Ectodermal cell (in vitro differentiated cells): ENCODE results near the gene TDRD10.

Source experiments
- H3K27ac ChIP-seq: 2 replicates; pipeline ENCODE4 v1.7.0; 2013; ENCODE audit warnings: mild to moderate bottlenecking, low read depth, low read length; ENCODE audit not compliant: insufficient read depth, poor library complexity, severe bottlenecking
- H3K27me3 ChIP-seq: 2 replicates; pipeline ENCODE4 v1.7.0; 2013; ENCODE audit warnings: mild to moderate bottlenecking, low read length; ENCODE audit not compliant: insufficient read depth, control insufficient read depth, poor library complexity, severe bottlenecking
- H3K36me3 ChIP-seq: one replicate; pipeline ENCODE4 v1.7.0; 2013; ENCODE audit warnings: low read length; ENCODE audit not compliant: control insufficient read depth, insufficient read depth
- H3K4me1 ChIP-seq: one replicate; pipeline ENCODE4 v1.7.0; 2013; ENCODE audit warnings: low read length; ENCODE audit not compliant: control insufficient read depth, insufficient read depth
- H3K4me3 ChIP-seq: 2 replicates; pipeline ENCODE4 v1.7.0; 2013; ENCODE audit warnings: low read depth, low read length, control low read depth; ENCODE audit not compliant: insufficient read depth
- H3K9me3 ChIP-seq: 2 replicates; pipeline ENCODE4 v1.7.0; 2013; ENCODE audit warnings: mild to moderate bottlenecking, low read length, moderate library complexity; ENCODE audit not compliant: control insufficient read depth
- WGBS, 2 experiments: methylation state at CpG; one replicate each; pipeline ENCODE4 v1.1.7; 2013; ENCODE audit warnings: missing lambda C conversion rate in 2 of 2; 5-methylcytosine and 5-hydroxymethylcytosine counted together

The TDRD10 gene

DNA sequence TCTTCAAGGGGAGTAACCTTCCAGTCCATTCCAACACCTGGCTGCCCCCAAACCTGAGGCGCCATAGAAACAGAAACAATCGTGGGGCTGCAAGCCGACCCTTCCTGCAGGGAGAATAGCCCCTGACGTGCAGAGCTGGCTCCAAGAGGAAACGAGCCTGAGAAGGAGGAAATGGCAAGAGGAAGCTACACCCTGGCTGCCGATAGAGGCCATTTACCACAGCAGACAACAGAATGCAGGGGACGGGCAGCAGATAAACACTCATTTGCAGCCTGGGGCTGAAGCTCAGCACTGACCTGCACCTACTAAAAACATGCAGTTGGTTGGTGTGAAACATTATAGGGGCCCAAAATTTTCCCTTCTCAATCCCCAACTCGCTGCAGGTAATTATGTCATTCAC lies 8.7 kb upstream of the TDRD10 start:
- Histone ChIP-seq H3K27me3 (peaks cover under 1% of the 10 kb centered on the region), H3K27ac (no peak overlapping the region), H3K4me1 (peaks cover 3% of the 10 kb centered on the region), H3K9me3 (no peaks in the 10 kb centered on the region), H3K36me3 (no peaks in the 10 kb centered on the region), H3K4me3 (no peak overlapping the region)
- WGBS, 2 experiments: 42 to 52% methylated on average over 7 to 8 of the region's 8 CpGs

DNA sequence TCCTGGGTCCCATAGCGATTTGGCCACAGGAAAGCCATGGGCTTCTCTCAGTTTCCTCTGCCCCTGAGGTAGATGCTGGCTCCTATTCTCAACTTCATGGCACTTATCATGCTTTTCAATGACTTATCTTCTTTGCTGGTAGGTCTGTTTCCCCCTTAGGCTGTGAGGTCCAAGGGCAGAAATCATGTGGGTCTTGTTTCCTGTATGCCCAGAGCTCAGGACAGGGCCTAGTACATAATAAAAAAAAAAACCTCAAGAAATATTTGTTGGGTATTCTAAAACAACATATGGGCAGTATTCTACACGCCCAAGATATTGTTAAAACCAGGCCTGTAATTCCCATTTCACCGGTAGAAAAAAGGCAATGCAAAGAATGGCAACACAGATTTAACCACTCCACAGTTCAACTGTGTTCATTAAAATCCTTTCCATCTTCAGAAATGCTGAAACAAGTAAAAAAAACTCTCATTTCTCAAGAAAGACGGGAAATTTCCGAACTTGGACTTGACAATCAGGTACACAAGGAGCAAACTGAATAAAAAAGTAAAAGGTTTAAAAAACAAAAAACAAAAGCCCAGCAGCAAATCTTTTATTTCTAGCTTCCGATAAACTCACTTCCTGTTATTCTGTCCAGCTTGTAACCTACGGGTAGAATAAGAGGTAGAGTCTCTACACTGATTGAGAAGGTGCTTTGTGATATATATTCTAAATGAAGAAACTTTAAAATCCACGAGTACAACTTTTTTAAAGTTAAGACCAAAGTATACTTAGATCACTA lies 6.3 kb upstream of the TDRD10 start:
- 91 to 92% methylated on average over 6 to 8 of the region's 8 CpGs for WGBS, 2 experiments
- H3K27me3 ChIP-seq: peaks cover 24% of the 10 kb centered on the region
- H3K27ac ChIP-seq: no peak overlapping the region
- no peak overlapping the region for H3K4me3 ChIP-seq
- peaks cover 3% of the 10 kb centered on the region for H3K4me1 ChIP-seq
- H3K9me3 ChIP-seq: no peaks in the 10 kb centered on the region
- no peaks in the 10 kb centered on the region for H3K36me3 ChIP-seq

DNA sequence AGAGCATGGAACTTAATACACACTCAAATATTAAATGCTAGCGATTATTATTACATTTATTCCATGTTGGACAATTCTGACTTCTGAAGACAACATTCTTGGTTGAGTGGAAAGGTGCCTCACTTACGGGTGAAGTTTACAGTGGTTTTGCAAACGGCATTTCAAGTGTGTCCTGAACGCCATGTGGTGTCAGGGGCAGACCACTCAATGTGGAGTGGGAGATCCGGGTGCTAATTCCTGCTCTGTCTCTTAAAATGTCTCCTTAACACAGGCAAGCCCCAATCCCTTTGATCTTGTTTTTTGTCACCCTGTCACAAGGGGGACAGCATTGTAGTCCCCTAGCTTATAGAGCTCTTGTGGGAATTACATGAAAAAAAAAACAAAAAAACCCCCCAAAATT lies 5.6 kb upstream of the TDRD10 start:
- peaks cover 31% of the 10 kb centered on the region for H3K27me3 ChIP-seq
- no peaks in the 10 kb centered on the region for H3K36me3 ChIP-seq
- WGBS, 2 experiments: 82 to 91% methylated on average over 4 to 5 of the region's 5 CpGs
- no peak overlapping the region for H3K4me3 ChIP-seq
- no peak overlapping the region for H3K27ac ChIP-seq
- H3K4me1 ChIP-seq: peaks cover 3% of the 10 kb centered on the region
- no peaks in the 10 kb centered on the region for H3K9me3 ChIP-seq

DNA sequence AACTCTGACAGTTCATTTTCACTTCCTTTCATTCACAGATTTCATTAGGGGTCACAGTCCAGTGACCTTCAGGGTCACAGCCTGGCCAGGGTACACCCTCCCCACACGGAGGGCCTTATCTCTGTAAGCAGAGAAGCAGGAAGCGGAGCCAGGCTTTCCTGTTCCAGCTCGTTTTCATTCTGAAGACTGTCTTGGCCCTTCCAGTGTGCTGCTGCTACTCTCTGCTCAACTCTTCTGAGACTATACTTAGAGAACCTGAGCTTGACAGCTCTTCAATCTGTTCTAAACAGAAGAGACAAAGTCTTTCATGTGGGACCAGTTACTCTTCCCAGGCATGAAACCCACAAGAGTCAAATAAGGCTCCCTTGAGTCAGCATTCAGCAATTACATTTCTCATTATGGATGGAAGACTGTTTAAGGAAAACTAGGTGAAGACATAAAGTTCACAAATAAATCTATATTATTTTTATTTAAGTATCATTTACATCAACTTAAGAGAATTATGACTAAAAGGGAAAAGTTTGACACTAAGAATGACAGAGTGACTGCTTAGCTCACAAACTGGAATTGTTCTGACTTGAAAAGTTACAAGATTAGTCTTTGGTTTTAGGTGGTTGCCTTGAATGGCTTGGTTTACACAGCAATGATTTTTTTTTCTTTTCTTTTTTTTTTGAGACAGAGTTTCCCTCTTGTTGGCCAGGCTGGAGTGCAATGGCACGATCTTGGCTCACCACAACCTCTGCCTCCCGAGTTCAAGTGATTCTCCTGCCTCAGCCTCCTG lies 4.8 kb upstream of the TDRD10 start:
- H3K36me3 ChIP-seq: no peaks in the 10 kb centered on the region
- H3K4me3 ChIP-seq: no peak overlapping the region
- H3K9me3 ChIP-seq: no peaks in the 10 kb centered on the region
- no peak overlapping the region for H3K27ac ChIP-seq
- peaks cover 3% of the 10 kb centered on the region for H3K4me1 ChIP-seq
- H3K27me3 ChIP-seq: peaks cover 39% of the 10 kb centered on the region
- WGBS, 2 experiments: 63 to 71% methylated on average over 5 of the region's 5 CpGs

DNA sequence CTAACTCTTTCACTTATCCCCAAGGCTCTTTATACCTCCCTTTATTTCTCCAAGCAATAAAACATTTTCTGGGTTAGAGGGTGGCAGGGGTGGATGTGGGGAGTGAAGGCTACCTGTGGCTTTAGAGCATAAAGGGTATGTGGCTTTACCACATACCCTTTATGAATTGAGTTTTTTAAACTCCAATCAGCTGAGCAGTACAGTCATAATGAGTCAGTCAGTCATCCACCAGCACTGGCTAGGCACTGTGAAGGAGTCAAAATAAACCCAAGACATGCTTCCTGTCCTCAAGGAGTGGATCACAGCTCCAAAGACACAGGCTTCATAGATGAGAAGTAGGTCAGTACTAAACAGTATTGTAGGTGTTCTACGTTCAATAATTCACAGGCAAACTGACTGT lies 2.6 kb upstream of the TDRD10 start:
- peaks cover 3% of the 10 kb centered on the region for H3K4me1 ChIP-seq
- peaks cover 62% of the 10 kb centered on the region for H3K27me3 ChIP-seq
- no peak overlapping the region for H3K27ac ChIP-seq
- H3K4me3 ChIP-seq: no peak overlapping the region
- no peaks in the 10 kb centered on the region for H3K9me3 ChIP-seq
- WGBS, 2 experiments: 67 to 90% methylated on average over 1 of the region's 1 CpG
- no peaks in the 10 kb centered on the region for H3K36me3 ChIP-seq

DNA sequence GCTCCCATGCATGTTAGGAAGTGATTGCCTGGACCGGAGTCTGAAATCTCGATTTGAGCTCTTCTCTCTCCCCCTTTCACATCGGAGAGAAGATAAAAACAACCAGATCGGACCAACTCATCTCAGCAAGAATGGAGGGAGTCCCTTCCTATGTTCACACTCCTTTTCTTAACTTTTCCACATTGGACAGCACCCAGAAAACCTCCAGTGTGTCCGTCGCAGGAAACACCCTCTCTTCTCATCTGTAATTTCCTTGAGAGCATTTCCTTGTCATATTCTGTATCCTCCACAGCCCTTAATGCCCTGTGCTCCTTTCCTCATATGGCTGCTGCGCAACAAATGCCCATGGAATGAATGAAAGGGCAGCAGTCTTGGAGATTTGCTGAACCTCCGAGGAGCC lies 1.5 kb upstream of the TDRD10 start:
- Histone ChIP-seq H3K4me3 (no peak overlapping the region), H3K36me3 (no peaks in the 10 kb centered on the region), H3K4me1 (peaks cover 3% of the 10 kb centered on the region), H3K27me3 (peaks cover 72% of the 10 kb centered on the region), H3K9me3 (no peaks in the 10 kb centered on the region), H3K27ac (no peak overlapping the region)
- 91% methylated on average over 8 of the region's 8 CpGs for WGBS, 2 experiments

DNA sequence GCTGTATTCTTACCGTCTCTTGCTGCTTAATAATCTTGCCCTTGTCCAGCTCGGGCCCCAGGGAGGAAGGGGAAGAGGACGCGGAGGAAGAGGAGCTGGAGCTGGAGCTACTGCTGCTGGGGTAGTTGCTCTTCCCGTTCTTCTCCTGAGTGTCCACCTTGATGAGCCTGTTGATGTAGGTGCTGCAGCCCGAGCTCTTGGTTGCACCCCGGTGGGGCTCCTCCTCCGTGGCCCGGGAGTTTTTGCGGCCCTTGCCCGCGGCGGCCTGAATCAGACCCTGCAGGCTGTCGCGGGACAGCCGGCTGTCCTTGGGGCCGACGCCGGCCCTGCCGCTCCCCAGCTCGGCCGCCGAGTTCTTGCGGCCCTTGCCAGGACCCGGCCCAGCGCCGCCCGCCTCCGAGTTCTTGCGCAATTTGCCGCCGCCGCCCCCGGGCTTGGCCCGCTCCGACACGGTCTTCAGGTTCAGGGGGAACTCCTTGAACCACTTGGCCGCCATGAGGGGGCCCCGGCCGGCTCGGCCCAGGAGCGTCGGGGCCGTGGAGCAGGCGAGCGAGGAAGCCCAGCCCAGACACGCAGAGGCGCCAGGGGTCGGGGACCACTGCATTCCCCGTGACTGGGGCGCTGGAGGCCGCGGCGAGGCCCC lies 475 bp upstream of the TDRD10 start:
- Histone ChIP-seq H3K36me3 (no peaks in the 10 kb centered on the region), H3K27me3 (peaks cover 79% of the 10 kb centered on the region), H3K27ac (no peak overlapping the region), H3K4me1 (peaks cover 3% of the 10 kb centered on the region), H3K9me3 (no peaks in the 10 kb centered on the region), H3K4me3 (peak overlapping the region; percentile 10)
- WGBS, 2 experiments: 5% methylated on average over 54 of the region's 54 CpGs

DNA sequence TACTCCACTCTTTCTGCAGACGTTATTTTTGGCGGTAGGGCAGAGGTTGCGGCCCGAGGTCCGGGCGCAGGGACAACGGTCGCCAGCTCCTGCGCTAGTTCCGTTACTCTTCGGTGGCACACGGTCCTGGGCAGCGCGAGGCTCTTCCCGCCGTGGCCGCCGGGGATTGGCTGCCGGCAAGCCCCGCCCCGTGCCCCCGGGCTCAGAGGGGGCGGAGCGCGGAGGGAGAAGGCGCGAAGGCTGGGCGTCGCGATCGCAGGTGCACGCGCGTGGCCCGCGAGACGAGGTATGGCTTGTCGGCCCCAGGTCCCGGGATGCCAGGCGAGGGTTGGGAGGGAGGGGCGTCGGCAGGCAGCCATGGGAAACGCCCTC lies 711 bp downstream of the TDRD10 start:
- H3K9me3 ChIP-seq: no peaks in the 10 kb centered on the region
- H3K4me1 ChIP-seq: no peaks in the 10 kb centered on the region
- H3K27ac ChIP-seq: no peak overlapping the region
- 48 to 49% methylated on average over 43 of the region's 43 CpGs for WGBS, 2 experiments
- no peak overlapping the region for H3K4me3 ChIP-seq
- no peaks in the 10 kb centered on the region for H3K36me3 ChIP-seq
- peaks cover 79% of the 10 kb centered on the region for H3K27me3 ChIP-seq

DNA sequence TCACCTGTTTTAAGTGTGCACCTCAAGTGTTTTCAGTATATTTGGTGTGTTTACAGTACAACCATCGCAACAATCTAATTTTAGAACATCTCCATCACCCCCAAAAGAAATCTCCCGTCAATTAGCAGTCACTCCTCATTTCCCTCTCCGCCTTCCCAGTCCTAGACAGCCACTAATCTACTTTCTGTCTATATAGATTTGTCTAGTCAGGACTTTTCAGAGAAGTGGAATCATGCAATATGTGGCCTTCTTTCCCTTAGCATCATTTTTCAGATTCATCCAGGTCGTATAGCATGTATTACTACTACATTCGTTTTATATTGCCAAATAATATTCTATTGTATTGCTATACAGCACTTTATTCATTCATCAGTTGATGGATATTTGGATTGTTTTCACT lies 1.9 kb downstream of the TDRD10 start:
- H3K4me1 ChIP-seq: no peaks in the 10 kb centered on the region
- no peak overlapping the region for H3K4me3 ChIP-seq
- H3K27ac ChIP-seq: no peak overlapping the region
- WGBS, 2 experiments: 83 to 93% methylated on average over 4 to 5 of the region's 5 CpGs
- H3K27me3 ChIP-seq: peaks cover 75% of the 10 kb centered on the region
- no peaks in the 10 kb centered on the region for H3K36me3 ChIP-seq
- no peaks in the 10 kb centered on the region for H3K9me3 ChIP-seq

DNA sequence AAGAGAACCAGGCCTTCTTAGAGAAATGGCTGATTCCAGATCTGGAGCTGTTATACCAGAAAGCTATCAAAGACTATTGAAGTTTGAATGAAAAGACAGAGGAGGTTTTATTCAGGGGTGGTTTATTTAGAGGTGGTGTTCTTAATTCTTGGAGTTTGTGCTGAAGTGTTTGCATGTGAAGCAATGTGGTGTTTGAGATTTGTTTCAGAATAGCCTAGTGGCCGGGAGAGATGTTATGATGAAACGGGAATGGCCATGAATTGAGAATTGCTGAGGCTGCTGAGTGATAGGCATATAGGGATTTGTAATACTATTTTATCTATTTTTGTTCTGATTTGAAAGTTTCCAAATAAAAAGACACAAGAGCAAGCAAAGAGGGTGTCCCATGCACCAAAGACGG lies 10.7 kb downstream of the TDRD10 start:
- no peaks in the 10 kb centered on the region for H3K4me1 ChIP-seq
- peaks cover 3% of the 10 kb centered on the region for H3K27me3 ChIP-seq
- no peaks in the 10 kb centered on the region for H3K36me3 ChIP-seq
- no peak overlapping the region for H3K4me3 ChIP-seq
- no peaks in the 10 kb centered on the region for H3K9me3 ChIP-seq
- no peak overlapping the region for H3K27ac ChIP-seq
- 85 to 95% methylated on average over 3 of the region's 3 CpGs for WGBS, 2 experiments
